Loucy (cell line): Measurements from ENCODE around the gene FGF21.

Experiments
- H2AFZ ChIP-seq: fragments of 200-600 bp; sonication (generic); 2 replicates; pipeline ENCODE4 v1.6.0; 2016; ENCODE audit warnings: antibody characterized with exemption, mild to moderate bottlenecking, low read length, moderate library complexity
- H3F3A ChIP-seq: fragments of 200-600 bp; 2 replicates; pipeline ENCODE4 v1.6.0; 2016; ENCODE audit warnings: antibody characterized with exemption, low read depth, mild to moderate bottlenecking
- H3K27me3 ChIP-seq: fragments of 200-600 bp; sonication (generic); 2 replicates; pipeline ENCODE4 v1.6.1; 2014; ENCODE audit warnings: low read length, mild to moderate bottlenecking; ENCODE audit not compliant: insufficient read depth, poor library complexity, severe bottlenecking
- H3K36me3 ChIP-seq: fragments of 200-600 bp; sonication (generic); 2 replicates; pipeline ENCODE4 v1.6.1; 2016; ENCODE audit warnings: low read length; ENCODE audit not compliant: insufficient read depth
- H3K4me1 ChIP-seq: fragments of 200-600 bp; sonication (generic); 2 replicates; pipeline ENCODE4 v1.5.1; 2014; ENCODE audit warnings: low read length, mild to moderate bottlenecking; ENCODE audit not compliant: insufficient read depth, poor library complexity, severe bottlenecking
- H3K4me2 ChIP-seq: fragments of 200-600 bp; sonication (generic); 2 replicates; pipeline ENCODE4 v1.6.0; 2014; ENCODE audit warnings: antibody characterized with exemption, low read length, low read depth, mild to moderate bottlenecking; ENCODE audit not compliant: poor library complexity, severe bottlenecking
- H3K4me3 ChIP-seq: fragments of 200-600 bp; sonication (generic); 2 replicates; pipeline ENCODE4 v1.5.1; 2014; ENCODE audit warnings: low read length, mild to moderate bottlenecking, mixed read lengths; ENCODE audit not compliant: poor library complexity, severe bottlenecking
- H3K79me2 ChIP-seq: fragments of 200-600 bp; sonication (generic); 2 replicates; pipeline ENCODE4 v1.6.1; 2014; ENCODE audit warnings: low read length; ENCODE audit not compliant: insufficient read depth
- H3K9ac ChIP-seq: fragments of 200-600 bp; sonication (generic); 2 replicates; pipeline ENCODE4 v1.6.0; 2014; ENCODE audit warnings: mild to moderate bottlenecking, low read depth, low read length, moderate library complexity; ENCODE audit not compliant: poor library complexity, severe bottlenecking
- H3K9me2 ChIP-seq: fragments of 200-600 bp; sonication (generic); replicated peaks from 2 replicates; pipeline ENCODE4 v1.6.1; 2016; ENCODE audit warnings: low read depth, low read length, mixed read lengths
- H3K9me3 ChIP-seq: fragments of 200-600 bp; sonication (generic); 2 replicates; pipeline ENCODE4 v1.6.1; 2014; ENCODE audit warnings: mild to moderate bottlenecking, antibody characterized with exemption, low read length, low read depth; ENCODE audit not compliant: insufficient read depth
- H4K20me1 ChIP-seq: fragments of 200-600 bp; sonication (generic); 2 replicates; pipeline ENCODE4 v1.6.0; 2014; ENCODE audit warnings: antibody characterized with exemption, low read length, mild to moderate bottlenecking; ENCODE audit not compliant: insufficient read depth, poor library complexity, severe bottlenecking
- EZH2phosphoT487 ChIP-seq: fragments of 200-600 bp; IDR thresholded peaks from 2 replicates; pipeline ENCODE4 v1.6.1; 2018; ENCODE audit warnings: antibody characterized with exemption, mild to moderate bottlenecking, moderate library complexity, borderline replicate concordance
- TF ChIP-seq, protein P1 (sequence below): fragments of 200-600 bp; sonication (generic); conservative IDR thresholded peaks from 2 replicates; pipeline ENCODE4 v1.5.1; 2014; ENCODE audit warnings: mild to moderate bottlenecking, antibody characterized with exemption, low read length

The FGF21 gene

GRCh38 chr19:48726556-48726955 is 28.8 kb upstream of the FGF21 start:
- no peak overlapping the region for H3K9ac ChIP-seq
- no peaks in the 10 kb centered on the region for H3F3A ChIP-seq
- H3K9me3 ChIP-seq: no peaks in the 10 kb centered on the region
- no peak overlapping the region for H3K4me3 ChIP-seq
- H3K79me2 ChIP-seq: no peaks in the 10 kb centered on the region
- H3K9me2 ChIP-seq: no peaks in the 10 kb centered on the region
- H3K36me3 ChIP-seq: no peaks in the 10 kb centered on the region
- H3K4me1 ChIP-seq: peaks cover 16% of the 10 kb centered on the region
- H3K4me2 ChIP-seq: no peak overlapping the region
- H4K20me1 ChIP-seq: no peaks in the 10 kb centered on the region
- 0 out of 2 replicates have a peak overlapping the region, but pooled peaks have one; percentile 24 for H2AFZ ChIP-seq
- H3K27me3 ChIP-seq: no peaks in the 10 kb centered on the region
- TF ChIP-seq, protein P1, sequence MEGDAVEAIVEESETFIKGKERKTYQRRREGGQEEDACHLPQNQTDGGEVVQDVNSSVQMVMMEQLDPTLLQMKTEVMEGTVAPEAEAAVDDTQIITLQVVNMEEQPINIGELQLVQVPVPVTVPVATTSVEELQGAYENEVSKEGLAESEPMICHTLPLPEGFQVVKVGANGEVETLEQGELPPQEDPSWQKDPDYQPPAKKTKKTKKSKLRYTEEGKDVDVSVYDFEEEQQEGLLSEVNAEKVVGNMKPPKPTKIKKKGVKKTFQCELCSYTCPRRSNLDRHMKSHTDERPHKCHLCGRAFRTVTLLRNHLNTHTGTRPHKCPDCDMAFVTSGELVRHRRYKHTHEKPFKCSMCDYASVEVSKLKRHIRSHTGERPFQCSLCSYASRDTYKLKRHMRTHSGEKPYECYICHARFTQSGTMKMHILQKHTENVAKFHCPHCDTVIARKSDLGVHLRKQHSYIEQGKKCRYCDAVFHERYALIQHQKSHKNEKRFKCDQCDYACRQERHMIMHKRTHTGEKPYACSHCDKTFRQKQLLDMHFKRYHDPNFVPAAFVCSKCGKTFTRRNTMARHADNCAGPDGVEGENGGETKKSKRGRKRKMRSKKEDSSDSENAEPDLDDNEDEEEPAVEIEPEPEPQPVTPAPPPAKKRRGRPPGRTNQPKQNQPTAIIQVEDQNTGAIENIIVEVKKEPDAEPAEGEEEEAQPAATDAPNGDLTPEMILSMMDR: no peak
- TF ChIP-seq EZH2phosphoT487: no peak

GRCh38 chr19:48728911-48729664 is 26.2 kb upstream of the FGF21 start:
- no peaks in the 10 kb centered on the region for H4K20me1 ChIP-seq
- H3K9me2 ChIP-seq: no peaks in the 10 kb centered on the region
- H3K36me3 ChIP-seq: no peaks in the 10 kb centered on the region
- peaks cover 16% of the 10 kb centered on the region for H3K4me1 ChIP-seq
- no peak overlapping the region for H2AFZ ChIP-seq
- no peak overlapping the region for H3K9ac ChIP-seq
- H3K4me3 ChIP-seq: no peak overlapping the region
- H3K9me3 ChIP-seq: no peaks in the 10 kb centered on the region
- no peaks in the 10 kb centered on the region for H3K79me2 ChIP-seq
- TF ChIP-seq, protein P1: no peak
- no peak for TF ChIP-seq EZH2phosphoT487
- H3K4me2 ChIP-seq: no peak overlapping the region
- H3K27me3 ChIP-seq: no peaks in the 10 kb centered on the region
- H3F3A ChIP-seq: no peaks in the 10 kb centered on the region

GRCh38 chr19:48731452-48731851 is 23.9 kb upstream of the FGF21 start:
- H3K4me1 ChIP-seq: peaks cover 3% of the 10 kb centered on the region
- no peak overlapping the region for H3K4me3 ChIP-seq
- H3K9ac ChIP-seq: no peak overlapping the region
- no peaks in the 10 kb centered on the region for H3K27me3 ChIP-seq
- no peak for TF ChIP-seq EZH2phosphoT487
- TF ChIP-seq, protein P1: no peak
- H3K9me3 ChIP-seq: no peaks in the 10 kb centered on the region
- no peak overlapping the region for H3K4me2 ChIP-seq
- H2AFZ ChIP-seq: no peak overlapping the region
- no peaks in the 10 kb centered on the region for H4K20me1 ChIP-seq
- no peaks in the 10 kb centered on the region for H3K36me3 ChIP-seq
- H3F3A ChIP-seq: no peaks in the 10 kb centered on the region
- no peaks in the 10 kb centered on the region for H3K79me2 ChIP-seq
- no peaks in the 10 kb centered on the region for H3K9me2 ChIP-seq
